CD4-positive, alpha-beta T cell (primary cell): ENCODE data around the gene PHF1. TPM values are rescaled to one million over a fixed set of nuclear protein-coding genes. Genes with fewer than 3 reads are reported as not detected.
A peak's percentile ranks its signal among the peaks of the same experiment; 100 is the strongest.

Source experiments
- ATAC-seq: fragments of 200-7000 bp; cut with Tn5 transposase; one replicate; pipeline ENCODE4 v1.10.0; 2022; ENCODE audit warnings: mild to moderate bottlenecking; ENCODE audit not compliant: poor library complexity
- CTCF ChIA-PET: fragments of 350-600 bp; sonication (Branson Sonifier 250); formaldehyde crosslinking; loops from one replicate; lab custom pipeline; 2021; ENCODE audit warnings: antibody characterized with exemption, inconsistent platforms; lab: Charles Lee
- POLR2A ChIA-PET: fragments of 350-600 bp; sonication (Branson Sonifier 250); formaldehyde crosslinking; loops from one replicate; lab custom pipeline; 2021; ENCODE audit warnings: antibody characterized with exemption, inconsistent platforms; lab: Charles Lee
- DNase-seq, 14 experiments: peaks; one replicate each; pipeline ENCODE4 v3.0.0-alpha.2; 2013 to 2020; ENCODE audit warnings: mixed read lengths in 2 of 14
- H3K27ac ChIP-seq, 2 donors: one replicate each; pipeline versions ENCODE4 v1.5.1 to v1.7.0; 2013; ENCODE audit warnings: low read length in 2 of 2, low read depth in 1 of 2, mild to moderate bottlenecking in 1 of 2
- H3K27me3 ChIP-seq, 2 experiments: 1 replicate in 1 of 2; 2 replicates in 1 of 2; pipeline versions ENCODE4 v1.6.1 to v1.7.0; 2013; ENCODE audit warnings: low read length in 2 of 2, control low read depth in 1 of 2, mild to moderate bottlenecking in 1 of 2, moderate library complexity in 1 of 2; ENCODE audit not compliant: insufficient read depth in 2 of 2, control insufficient read depth in 1 of 2
- H3K36me3 ChIP-seq: one replicate; pipeline ENCODE4 v1.6.1; 2013; ENCODE audit warnings: low read length, control low read depth; ENCODE audit not compliant: insufficient read depth
- H3K4me1 ChIP-seq: one replicate; pipeline ENCODE4 v1.6.1; 2013; ENCODE audit warnings: low read length, control low read depth; ENCODE audit not compliant: insufficient read depth
- H3K4me3 ChIP-seq: one replicate; pipeline ENCODE4 v1.5.1; 2013; ENCODE audit warnings: mild to moderate bottlenecking, low read length, moderate library complexity
- H3K9me3 ChIP-seq, 2 experiments: 1 replicate in 1 of 2; 2 replicates in 1 of 2; pipeline versions ENCODE4 v1.6.1 to v1.7.0; 2013; ENCODE audit warnings: low read length in 2 of 2, mild to moderate bottlenecking in 2 of 2, control low read depth in 1 of 2, moderate library complexity in 1 of 2; ENCODE audit not compliant: control insufficient read depth in 1 of 2, insufficient read depth in 1 of 2
- H3K27ac Mint-ChIP-seq: one replicate; pipeline ENCODE4 v1.8.0; 2020; ENCODE audit warnings: mixed read lengths
- H3K27me3 Mint-ChIP-seq: one replicate; pipeline ENCODE4 v1.8.0; 2021; ENCODE audit warnings: mixed read lengths
- H3K36me3 Mint-ChIP-seq: one replicate; pipeline ENCODE4 v1.8.0; 2021; ENCODE audit warnings: low read depth, mixed read lengths
- H3K4me1 Mint-ChIP-seq: one replicate; pipeline ENCODE4 v1.8.0; 2021; ENCODE audit warnings: low read depth, mixed read lengths
- H3K4me3 Mint-ChIP-seq: one replicate; pipeline ENCODE4 v1.8.0; 2020; ENCODE audit warnings: mild to moderate bottlenecking, mixed read lengths
- H3K9me3 Mint-ChIP-seq: one replicate; pipeline ENCODE4 v1.8.0; 2020; ENCODE audit warnings: mixed read lengths
- intact Hi-C, 2 experiments: fragments of 100-400 bp; cut with DNase I in 1 of 2; cut with micrococcal nuclease in 1 of 2; formaldehyde crosslinking; loops; one replicate each; pipeline versions ENCODE4 v1.15.1 to v1.9.0; 2023 to 2025; cut with DNase I, micrococcal nuclease
- total RNA-seq, 174 experiments: library from RNA in 2 of 174; stranded (reverse) in 2 of 174; gene quantifications; one replicate each; pipeline ENCODE4 v1.2.3 and lab custom pipeline; 2021 to 2026
- TF ChIP-seq, protein P1 (sequence below): fragments of 200-600 bp; IDR thresholded peaks from one replicate; pipeline ENCODE4 v1.8.0; 2022; ENCODE audit warnings: antibody characterized with exemption, mild to moderate bottlenecking

PHF1 gene
- total RNA-seq, 2 experiments from 2014 or later, result 545 to 557 TPM

DNA sequence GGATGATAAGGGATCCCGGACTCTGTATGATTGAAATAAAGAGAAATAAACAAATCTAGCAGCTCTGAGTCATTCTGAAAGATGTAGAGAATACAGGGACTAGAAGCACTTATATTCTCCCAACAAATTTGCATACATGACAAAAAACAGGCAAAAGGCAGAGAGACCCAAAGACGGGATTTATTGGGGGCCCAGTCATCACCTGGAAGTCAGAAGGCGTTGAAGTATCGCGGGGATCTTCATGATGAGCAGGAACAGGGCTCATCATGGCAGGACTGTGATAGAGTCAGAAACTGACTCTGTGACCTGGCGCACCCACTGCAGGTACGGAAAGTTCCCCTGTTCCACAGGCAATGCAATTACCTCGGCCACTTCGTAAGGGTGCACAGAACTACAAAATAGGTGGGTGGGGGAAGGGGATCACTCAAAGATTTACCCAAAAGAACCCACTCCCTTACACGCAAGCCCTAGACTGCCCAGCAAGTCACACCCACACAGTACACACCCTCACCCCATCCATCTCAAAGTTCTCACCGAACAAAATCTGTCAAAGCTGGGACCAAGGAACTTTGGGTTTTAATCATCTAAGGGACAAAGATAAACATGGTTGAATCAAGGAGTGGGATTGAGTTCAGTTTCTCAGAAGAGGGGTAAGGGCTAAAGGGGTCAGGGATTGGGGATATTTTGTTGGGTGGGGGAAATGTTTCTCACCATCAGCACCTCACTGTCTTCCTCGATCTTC is 5.7 kb downstream of the PHF1 start:
- peaks cover 64% of the 10 kb centered on the region for H3K36me3 Mint-ChIP-seq
- peaks cover 42% of the 10 kb centered on the region for H3K36me3 ChIP-seq
- H3K27ac ChIP-seq, result peak overlapping the region; percentile 94
- no peaks in the 10 kb centered on the region for H3K27me3 ChIP-seq
- H3K4me1 ChIP-seq, result peaks cover 89% of the 10 kb centered on the region
- TF ChIP-seq, protein P1, sequence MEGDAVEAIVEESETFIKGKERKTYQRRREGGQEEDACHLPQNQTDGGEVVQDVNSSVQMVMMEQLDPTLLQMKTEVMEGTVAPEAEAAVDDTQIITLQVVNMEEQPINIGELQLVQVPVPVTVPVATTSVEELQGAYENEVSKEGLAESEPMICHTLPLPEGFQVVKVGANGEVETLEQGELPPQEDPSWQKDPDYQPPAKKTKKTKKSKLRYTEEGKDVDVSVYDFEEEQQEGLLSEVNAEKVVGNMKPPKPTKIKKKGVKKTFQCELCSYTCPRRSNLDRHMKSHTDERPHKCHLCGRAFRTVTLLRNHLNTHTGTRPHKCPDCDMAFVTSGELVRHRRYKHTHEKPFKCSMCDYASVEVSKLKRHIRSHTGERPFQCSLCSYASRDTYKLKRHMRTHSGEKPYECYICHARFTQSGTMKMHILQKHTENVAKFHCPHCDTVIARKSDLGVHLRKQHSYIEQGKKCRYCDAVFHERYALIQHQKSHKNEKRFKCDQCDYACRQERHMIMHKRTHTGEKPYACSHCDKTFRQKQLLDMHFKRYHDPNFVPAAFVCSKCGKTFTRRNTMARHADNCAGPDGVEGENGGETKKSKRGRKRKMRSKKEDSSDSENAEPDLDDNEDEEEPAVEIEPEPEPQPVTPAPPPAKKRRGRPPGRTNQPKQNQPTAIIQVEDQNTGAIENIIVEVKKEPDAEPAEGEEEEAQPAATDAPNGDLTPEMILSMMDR, result no peak
- no peak for ATAC-seq
- peak overlapping the region; percentile 98 for H3K27ac Mint-ChIP-seq
- CTCF ChIA-PET, result interaction anchor here (0.8 to 3.2 kb wide), 4 partner anchors 9 to 295 kb away, joined by 3 to 9 read pairs (median 4); partner anchors contain the start of gene UQCC2
- H3K9me3 ChIP-seq, result no peaks in the 10 kb centered on the region
- H3K4me1 Mint-ChIP-seq, result peaks cover 87% of the 10 kb centered on the region
- DNase-seq, result peak in 1 of 14 experiments; percentile 48
- intact Hi-C loops, result loop anchor here (2.0 to 5.0 kb wide), 2 partner anchors 14 to 104 kb away; partner anchors contain the start of gene TAPBP (in 1 of the 2)
- H3K27me3 Mint-ChIP-seq, result no peaks in the 10 kb centered on the region
- no peaks in the 10 kb centered on the region for H3K9me3 Mint-ChIP-seq
- peak overlapping the region; percentile 92 for H3K4me3 Mint-ChIP-seq
- POLR2A ChIA-PET, result interaction anchor here (0.7 to 4.8 kb wide), 10 partner anchors 9 to 444 kb away, joined by 3 to 60 read pairs (median 15); partner anchors contain the start of genes B3GALT4, PFDN6, WDR46 and ZBTB9
- H3K4me3 ChIP-seq, result peak overlapping the region; percentile 82

DNA sequence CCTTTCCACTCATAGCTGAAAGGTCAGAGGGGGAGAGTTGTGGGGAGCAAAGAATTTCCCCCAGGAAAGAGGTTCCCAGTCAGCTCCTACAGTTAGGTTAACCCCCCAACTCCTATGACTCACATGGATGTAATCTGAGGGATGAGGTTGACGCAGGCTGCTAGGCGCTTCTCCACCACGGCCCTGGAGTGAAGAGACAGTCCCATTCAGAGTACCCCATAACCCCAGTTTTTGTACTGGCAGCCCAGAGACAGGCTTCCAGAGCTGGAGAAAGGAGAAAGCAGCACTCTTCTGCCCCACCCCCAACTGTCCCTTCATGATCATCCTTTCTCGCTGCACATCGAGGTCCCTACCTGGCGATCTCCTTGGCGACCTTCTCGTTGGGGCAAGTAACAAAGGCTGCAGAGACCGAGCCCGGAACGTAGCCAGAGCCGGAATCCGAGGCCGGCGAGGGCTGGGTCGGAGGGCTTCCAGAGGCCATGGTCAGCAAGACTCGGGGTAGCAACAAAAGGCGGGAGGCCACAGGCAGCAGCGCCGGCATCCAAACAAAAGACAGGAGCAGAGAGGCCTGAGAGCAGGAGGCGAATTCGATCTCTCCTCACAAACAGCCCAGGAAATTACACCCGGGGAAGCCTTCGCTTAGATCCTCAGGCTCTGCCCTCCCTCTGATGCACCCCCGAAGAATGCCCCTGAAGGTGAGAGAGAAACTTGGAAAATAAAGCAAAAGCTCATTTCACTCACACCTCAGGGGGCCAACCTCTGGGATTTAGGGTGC is 6.5 kb downstream of the PHF1 start:
- Histone ChIP-seq H3K36me3 (peaks cover 40% of the 10 kb centered on the region), H3K4me3 (peak overlapping the region; percentile 82), H3K9me3 (no peaks in the 10 kb centered on the region), H3K27me3 (no peaks in the 10 kb centered on the region), H3K4me1 (peaks cover 83% of the 10 kb centered on the region), H3K27ac (peak overlapping the region; percentile 94)
- intact Hi-C loops, result loop anchor here (2.0 to 5.0 kb wide), 2 partner anchors 13 to 105 kb away; partner anchors contain the start of gene TAPBP (in 1 of the 2)
- Mint-ChIP-seq H3K9me3 (no peaks in the 10 kb centered on the region), H3K27me3 (no peaks in the 10 kb centered on the region), H3K27ac (peak overlapping the region; percentile 98), H3K36me3 (peaks cover 59% of the 10 kb centered on the region), H3K4me1 (peaks cover 87% of the 10 kb centered on the region), H3K4me3 (peak overlapping the region; percentile 92)
- ATAC-seq (no peak), DNase-seq (peak in 4 of 14 experiments; percentile 29 to 65 (median 51))
- TF ChIP-seq, protein P1, result no peak
- POLR2A ChIA-PET, result interaction anchor here (0.8 to 4.8 kb wide), 15 partner anchors 8 to 1445 kb away, joined by 3 to 60 read pairs (median 11); partner anchors contain the start of genes B3GALT4, HLA-DPA1, PFDN6 and RPS18
- CTCF ChIA-PET, result interaction anchor here (0.6 to 3.2 kb wide), 6 partner anchors 8 to 294 kb away, joined by 3 to 9 read pairs (median 4); partner anchors contain the start of genes B3GALT4 and UQCC2
